Skeletal muscle cell (primary cell): ENCODE results near the gene UBE2L5.
A peak's percentile ranks its signal among the peaks of the same experiment; 100 is the strongest.

Source experiments
- DNase-seq: peaks from one replicate; pipeline ENCODE4 v3.0.0-alpha.2; 2010; ENCODE audit warnings: low read depth
- H3K4me3 ChIP-seq: 2 replicates; pipeline ENCODE4 v1.5.1; 2011; ENCODE audit warnings: low read depth, mild to moderate bottlenecking, control low read depth, low read length, moderate library complexity

UBE2L5 gene

DNA sequence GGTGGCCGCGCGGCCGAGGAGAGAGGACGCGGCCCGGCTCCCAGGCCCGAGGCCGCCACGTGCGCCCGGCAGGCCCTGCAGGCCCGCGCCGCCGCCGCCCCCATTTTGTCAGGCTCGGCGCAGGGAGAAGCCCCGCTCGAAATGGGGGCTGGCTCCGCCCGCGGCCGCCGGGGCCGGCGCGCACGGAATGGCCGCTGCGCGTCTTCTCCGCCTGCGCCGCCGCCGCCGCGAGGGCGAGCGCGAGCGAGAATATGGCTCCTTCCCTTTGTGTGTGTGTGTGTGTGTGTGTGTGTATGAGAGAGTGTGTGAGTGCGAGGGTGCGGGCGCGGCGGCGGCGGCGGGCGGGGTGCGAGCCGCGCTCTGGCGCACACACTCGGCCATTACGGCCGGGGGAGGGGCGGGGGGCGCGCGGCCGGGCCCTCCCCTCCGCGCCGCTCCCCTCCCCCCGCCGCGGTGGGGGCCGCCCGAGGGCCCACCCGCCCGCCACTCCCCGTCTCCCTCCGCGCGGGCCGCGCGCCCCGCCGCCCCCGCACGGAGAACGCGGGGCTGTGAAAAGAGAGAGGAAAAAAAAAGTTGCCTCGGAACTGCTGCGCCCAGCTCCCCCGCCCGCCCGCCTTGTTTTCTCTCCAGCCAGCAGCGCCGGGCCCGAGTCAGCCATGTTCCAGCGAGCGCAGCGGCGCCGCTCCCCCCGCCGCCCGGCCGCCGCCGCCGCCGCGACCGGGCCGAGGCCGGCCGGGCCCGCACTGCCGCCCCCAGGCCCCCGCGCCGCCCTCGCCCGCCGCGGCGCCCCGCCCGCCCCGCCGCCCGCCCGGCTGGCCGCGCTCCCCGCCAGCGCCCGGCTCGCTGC lies 42.4 kb downstream of the UBE2L5 start:
- H3K4me3 ChIP-seq, result peak overlapping the region; percentile 61
- peak; percentile 57 for DNase-seq

DNA sequence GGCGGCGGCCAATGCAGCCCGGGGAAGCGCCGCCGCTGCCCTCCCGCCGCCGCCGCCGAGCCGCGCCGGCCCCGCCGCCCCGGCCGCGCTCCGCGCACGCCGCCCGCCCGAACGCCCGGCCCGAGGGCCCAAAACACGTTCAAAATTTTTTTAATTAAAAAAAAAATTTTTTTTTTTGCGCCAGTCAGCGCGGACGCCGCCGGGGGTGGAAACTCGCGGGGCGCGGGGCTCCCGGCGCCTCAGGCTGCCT lies 43.0 kb downstream of the UBE2L5 start:
- DNase-seq, result no peak
- H3K4me3 ChIP-seq, result peak overlapping the region; percentile 56

DNA sequence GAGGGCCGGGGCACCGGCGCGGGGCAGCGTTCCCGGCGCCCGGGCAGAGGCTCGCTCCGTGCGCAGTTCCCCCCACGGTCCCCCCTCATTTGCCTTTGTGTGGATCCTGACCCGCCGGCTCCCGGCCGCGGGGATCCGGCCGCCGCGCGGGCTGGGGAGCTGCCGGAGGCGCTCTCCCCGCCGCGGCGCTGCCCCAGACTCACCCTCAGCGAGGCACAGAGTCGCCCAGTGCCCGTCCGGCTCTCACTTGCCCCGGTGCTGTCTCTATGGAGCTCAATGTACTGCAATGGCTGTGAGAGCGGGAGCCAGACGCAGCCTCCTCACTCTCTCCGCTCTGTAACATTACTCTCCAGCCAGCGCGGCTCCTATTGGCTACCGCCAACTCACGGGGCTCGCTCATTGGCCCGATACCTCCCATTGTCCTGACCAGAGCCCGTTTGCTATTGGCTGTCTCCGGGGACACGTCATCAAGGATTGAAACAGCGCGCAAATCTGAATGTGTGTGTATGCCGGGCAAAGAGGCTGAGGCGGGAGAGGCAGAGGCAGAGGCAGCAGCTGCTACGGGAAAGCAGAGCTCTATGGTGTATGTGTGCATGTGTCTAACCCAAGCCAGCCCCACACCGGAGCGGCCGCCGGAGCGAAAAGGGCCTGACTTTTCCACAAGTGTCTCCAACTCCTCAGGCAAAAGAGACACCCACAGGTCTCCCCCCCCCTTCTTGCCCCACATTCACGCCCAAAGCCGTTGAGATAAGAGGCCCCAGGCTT lies 43.5 kb downstream of the UBE2L5 start, which contains the start of gene HMGB1:
Gene HMGB1, minus strand, starts transcription at position 344 of the 765 bp plus-strand sequence. CDS start 2,256 bp downstream, outside the sequence.
- H3K4me3 ChIP-seq, result peak within 1 kb of the TSS; percentile 61
- peak; percentile 96 for DNase-seq

DNA sequence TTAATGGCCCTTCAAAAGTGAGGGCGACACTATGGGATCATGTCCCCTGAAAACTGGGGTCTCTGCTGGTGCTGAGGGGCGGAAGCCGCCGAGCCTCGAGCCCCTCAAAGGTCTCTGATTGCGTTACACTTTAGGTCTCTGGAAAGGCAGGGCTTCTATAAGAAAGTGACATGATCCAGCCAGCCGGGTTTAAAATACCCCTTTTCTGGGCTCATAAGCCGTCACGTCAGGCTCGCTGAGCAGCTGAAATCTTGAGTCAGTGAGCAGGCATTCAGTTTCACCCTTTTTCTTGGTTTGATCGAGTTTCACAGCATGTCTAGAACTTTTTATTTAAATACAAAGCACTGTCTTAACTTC lies 44.0 kb downstream of the UBE2L5 start:
- peak overlapping the region; percentile 56 for H3K4me3 ChIP-seq
- no peak for DNase-seq

DNA sequence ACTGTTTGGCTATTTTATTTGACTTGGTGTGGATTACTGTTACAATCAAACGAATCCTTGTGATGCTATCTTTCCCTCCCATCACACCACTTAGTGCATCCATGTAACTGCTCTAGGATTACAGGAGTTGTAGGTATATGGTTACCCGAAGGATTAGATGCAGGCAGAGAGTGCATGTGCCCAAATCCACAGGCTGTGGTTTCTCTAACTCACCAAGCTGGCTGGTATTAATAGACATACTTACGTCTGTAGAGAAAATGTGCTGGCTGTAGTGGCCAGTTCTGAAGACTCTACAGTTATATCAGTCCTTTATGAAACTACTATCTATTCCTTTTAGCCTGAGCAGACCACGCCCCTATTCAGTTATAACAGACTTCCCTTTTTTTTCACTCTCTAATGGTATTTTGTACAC lies 44.6 kb downstream of the UBE2L5 start:
- no peak for DNase-seq
- no peak overlapping the region for H3K4me3 ChIP-seq

DNA sequence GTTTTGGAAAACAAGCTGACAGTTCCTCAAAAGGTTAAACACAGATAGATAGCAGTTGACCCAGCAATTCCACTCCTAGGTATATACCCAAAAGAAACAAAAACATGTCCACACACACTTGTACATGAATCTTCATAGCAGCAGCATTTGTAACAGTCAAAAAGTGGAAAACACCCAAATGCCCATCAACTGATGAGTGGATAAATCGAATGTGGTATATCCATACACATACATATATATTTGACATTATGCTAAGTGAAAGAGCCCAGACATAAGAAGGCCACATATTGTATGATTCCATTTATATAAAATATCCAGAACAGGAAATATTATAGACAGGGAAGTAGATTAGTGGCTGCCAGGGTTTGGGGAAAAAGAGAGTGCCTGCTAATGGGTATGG lies 51.4 kb downstream of the UBE2L5 start:
- H3K4me3 ChIP-seq, result no peak overlapping the region
- DNase-seq, result no peak

DNA sequence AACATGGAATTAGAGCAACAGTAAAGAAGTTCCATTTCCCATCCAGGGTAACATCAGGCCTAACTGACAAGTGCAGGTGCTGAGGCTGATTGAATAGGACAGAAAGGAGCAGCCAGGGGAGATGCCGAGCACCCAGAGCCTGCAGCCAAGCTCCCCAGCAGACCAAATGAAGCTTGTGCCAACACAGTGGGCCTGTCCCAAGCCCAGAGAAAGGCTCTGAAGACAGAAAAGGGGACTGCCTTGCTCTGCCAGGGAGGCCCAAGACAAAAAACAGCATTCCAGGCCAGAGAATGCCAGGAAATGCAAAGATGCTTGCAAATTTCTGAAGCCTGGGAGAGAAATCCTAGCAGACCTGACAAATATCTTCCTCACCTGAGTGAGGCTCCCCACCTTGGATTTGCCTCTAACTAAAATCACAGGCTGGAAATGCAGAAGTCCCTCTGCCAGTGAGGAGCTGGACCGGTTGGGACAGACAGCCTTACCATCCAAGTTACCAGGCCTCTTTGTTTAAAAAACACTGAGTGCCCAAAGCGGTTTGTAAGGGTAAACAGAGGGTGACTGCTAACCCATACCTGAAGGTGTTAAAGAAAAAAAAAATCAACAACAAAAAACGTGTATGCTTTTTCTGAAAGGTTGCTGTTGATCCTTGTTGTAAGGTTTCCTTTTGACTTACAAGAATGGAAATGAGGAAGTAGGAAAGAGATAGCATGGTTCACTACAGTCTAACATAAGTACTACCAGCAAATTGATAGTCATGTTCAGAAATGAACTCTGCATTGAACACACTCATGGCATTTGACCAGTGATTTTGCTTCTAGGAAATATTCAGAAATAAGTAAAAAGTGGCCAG lies 55.3 kb downstream of the UBE2L5 start:
- H3K4me3 ChIP-seq, result no peak overlapping the region
- no peak for DNase-seq
